CD4-positive, alpha-beta T cell treated with Interferon alpha-2 for 1 hour (primary cell): Measurements from ENCODE around the gene SMAD6.

Source experiments
- DNase-seq, 2 donors: peaks; one replicate each; pipeline ENCODE4 v3.0.0-alpha.2; 2020 to 2022

The SMAD6 gene

GRCh38 chr15:66800584-66801235 is 98.7 kb downstream of the SMAD6 start:
- DNase-seq, result no peak

- DNase-seq, result no peak
Observed at GRCh38 chr15:66801266-66801665, 99.2 kb downstream of the SMAD6 start.

DNA sequence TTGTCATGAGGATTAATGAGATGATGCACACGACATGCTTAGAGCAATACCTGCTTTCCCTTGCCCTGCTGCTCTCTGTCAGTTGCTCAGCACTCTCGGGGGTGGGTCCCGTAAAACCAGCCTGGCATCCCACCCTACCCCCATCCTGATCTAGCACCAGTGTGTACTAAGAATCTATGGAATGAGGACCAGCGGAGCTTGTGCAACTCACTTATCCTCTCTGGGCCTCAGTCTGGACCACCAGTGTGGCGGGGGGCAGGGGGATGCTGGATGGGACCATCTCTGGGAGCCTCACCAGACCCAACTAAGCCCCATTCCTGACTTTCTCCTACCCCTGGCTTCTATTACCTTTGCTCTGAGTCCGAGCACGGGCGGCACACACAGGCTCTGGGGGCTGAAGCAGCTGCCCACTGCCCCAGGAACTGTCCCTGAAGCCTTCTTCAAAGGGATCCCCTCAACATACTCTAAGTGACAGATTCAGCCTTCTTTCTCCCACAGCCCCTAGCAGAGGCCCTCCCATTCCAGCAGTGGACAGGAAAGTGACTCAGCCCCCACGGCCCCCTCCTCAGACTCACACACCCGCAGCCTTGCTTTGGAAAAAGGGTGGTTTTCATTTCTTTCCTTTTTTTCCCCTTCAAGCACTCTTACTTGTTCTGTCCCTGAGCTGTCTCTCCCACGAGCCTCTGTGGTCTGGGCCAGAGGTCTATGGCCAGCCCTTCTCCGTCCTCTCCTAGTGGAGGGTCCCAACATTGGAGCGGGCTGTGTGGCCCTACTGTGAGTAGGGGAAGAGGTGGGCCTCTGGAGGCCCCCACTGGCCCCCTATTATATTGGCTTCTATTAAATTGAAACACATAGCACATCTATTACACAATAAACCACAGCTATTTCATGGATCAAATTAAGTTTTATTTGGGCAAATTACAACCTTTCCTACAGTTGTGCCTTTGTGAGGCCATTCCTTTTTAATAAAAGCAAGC is 100.3 kb downstream of the SMAD6 start:
- DNase-seq, result no peak

DNA sequence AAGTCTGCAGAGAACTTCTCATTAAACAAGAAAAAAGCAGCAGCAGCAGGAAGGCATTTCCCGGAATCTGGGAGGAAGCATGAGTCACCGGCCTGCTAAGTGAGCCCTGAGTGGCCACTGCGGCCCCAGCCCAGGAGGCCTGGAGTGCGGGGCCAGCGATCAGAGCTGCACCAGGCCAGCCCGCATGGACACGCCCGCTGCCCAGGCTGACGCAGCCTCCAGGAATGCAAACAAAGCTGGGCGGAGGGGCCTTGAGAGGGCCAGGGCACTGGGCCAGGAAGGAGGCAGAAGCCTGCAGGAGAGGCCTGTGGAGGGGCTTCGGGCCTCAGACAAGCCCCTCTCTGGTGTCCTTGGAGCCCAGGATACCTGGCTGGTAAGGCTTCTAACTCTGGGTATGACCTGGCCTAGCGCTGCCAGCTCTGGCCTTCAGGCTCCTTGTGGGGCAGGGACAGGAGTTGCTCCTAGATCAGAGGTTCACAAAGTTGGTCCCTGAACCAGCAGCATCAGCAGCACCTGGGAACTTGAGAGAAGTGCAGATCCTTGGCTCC is 101.2 kb downstream of the SMAD6 start:
- DNase-seq, result peak in 1 of 2 donors; percentile 59

DNA sequence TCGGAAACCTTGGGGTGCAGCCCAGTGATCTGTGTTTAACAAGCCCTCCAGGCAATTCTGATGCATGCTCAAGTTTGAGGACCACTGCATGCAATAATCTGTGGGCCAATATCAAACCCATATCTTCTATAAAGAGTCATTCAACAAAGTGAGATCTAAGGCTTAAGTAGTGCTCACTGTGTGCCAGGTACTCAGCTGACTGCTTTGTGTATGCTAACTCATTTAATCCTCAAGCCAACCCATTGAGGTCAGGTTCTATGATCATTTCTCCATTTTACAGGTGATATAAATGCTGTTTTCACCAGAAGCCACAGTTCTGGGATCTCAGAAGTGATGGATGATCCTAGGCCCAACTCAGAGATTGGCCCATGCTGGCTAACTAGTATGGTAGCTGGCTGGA is 101.7 kb downstream of the SMAD6 start:
- no peak for DNase-seq

- no peak for DNase-seq
Observed at GRCh38 chr15:66805202-66805885, 103.3 kb downstream of the SMAD6 start.

GRCh38 chr15:66808181-66808824 is 106.3 kb downstream of the SMAD6 start:
- DNase-seq, result no peak

DNA sequence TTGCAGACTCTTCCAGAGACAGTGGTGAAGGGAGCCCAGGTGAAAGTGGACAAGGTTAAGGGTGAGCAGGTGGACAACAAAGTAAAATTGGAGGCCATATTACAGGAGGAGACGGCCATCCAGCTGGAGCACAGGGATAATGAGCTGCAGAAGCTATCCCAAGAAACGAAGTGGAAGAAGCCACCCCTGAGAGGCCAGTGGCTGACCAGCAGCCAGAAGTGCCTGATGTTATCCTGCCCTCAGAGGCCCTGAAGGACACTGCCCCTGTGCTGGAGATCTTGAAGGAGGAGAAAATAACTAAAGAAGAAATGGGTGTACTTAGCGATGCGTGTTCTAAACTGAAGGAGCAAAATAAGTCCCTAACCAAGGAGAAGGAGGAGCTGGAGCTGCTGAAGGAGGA is 107.6 kb downstream of the SMAD6 start:
- DNase-seq, result no peak

DNA sequence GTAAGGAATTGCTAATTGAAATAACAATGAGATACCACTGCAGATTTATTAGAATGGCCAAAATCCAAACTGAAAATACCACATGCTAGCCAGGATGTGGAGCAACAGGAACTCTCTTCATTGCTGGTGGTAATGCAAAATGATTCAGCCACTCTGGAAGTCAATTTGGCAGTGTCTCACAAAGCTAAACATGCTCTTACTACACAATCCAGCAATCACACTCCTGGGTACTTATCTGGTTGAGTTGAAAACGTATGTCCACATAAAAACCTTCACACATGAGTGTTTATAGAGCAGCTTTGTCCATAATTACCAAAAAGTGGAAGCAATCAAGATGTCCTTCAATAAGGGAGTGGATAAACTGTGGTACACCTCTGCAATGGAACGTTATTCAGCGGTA is 113.3 kb downstream of the SMAD6 start:
- no peak for DNase-seq

DNA sequence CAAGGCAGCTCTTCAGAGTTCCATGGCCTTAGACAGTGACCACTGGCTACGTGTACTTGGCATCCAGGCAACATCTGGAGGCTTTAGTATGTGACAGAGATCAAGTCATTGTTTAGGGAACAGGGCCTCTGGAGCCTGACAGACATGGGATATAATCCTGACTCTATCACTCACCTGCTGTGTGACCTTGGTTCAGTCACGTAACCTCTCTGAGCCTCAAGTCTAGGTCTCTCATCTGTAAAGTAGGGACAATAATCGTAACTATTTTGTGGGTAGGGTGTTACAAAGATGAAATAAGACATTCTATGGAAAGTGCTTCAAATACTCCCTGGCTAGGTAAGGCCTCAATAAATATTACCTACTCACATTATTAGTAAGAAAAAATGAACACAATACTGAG is 114.2 kb downstream of the SMAD6 start:
- no peak for DNase-seq

- no peak for DNase-seq
Observed at GRCh38 chr15:66819084-66819483, 117.0 kb downstream of the SMAD6 start.

GRCh38 chr15:66820481-66821176 is 118.6 kb downstream of the SMAD6 start:
- no peak for DNase-seq

- DNase-seq, result no peak
Observed at GRCh38 chr15:66821307-66821706, 119.3 kb downstream of the SMAD6 start.

GRCh38 chr15:66822114-66822513 is 120.1 kb downstream of the SMAD6 start:
- DNase-seq, result no peak

DNA sequence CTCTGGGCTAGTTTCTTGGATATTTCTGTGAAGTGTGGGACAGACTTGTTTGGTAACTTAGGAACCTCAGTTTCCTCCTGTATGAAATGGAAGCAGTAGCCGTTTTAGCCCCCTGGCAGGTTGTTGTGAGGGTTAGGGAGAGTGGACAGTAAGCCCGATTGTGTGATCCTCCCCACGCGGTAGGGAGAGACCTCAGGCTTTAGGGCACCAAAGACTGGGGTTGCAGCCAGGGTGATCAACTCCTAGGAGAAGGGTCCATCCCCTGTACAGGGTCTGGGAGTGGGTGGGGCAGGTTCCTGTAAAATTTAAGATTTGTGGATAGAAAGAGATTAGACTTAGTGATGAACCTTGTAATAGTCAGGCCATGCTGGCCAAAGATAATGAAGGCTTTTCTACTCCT is 120.5 kb downstream of the SMAD6 start:
- DNase-seq, result no peak

DNA sequence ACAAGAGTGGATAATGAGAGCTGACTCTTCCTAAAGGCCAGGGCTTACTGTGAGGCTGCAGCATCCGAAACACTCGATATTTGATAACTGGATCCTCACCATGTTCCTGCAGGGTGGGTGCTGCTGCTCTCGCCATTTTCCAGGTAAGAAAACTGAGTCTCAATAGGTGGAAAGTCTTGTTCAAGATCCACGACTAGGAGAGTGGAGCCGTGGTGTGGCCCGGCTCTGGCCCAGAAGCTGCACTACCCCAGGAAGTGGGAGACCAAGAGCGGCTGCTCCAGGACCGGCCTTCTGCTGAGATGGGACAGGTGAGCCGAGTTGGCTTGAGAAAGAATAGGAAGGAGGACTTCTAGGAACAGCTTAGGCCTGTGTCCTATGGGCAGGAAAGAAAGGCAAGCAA is 121.6 kb downstream of the SMAD6 start:
- no peak for DNase-seq

DNA sequence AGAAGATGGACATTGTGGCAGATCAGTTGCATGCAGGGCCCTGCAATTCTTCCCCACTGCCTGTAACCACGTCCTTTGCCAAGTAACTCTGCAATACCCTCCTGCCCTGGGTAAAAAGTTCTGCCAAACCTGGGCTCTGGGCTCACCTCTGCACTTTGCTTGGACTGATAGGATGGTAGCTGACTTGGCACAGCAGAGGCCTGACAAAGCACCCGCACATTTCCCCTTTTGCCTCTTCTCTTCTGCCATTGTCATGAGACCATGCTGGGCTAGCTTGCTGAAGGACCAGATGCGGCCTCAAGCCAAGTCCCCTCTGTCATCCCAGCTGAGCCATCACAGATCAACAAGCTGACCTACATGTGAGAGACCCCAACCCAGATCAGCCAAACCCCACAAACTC is 122.4 kb downstream of the SMAD6 start:
- no peak for DNase-seq

DNA sequence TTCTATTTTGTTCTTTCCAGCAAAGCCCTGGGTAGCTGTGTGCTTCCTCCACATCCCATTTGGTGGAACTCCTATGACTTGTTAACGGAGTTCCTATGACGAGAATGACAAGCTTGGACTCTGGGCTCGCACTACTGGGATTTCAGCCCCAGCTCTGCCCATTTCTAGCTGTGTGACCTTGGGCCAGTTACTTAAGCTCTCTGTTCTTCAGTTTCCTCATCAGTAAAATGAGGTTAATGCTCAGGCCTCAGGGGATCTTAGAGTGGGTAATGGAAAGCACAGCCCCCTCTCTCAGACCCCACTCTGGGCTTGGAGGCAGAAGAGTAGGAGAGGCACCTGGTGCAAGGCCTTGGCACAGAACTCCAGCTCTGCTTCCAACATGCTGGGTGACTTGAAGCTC is 123.1 kb downstream of the SMAD6 start:
- DNase-seq, result no peak

- no peak for DNase-seq
Observed at GRCh38 chr15:66825731-66826130, 123.7 kb downstream of the SMAD6 start.

GRCh38 chr15:66826507-66826906 is 124.5 kb downstream of the SMAD6 start:
- DNase-seq, result no peak

DNA sequence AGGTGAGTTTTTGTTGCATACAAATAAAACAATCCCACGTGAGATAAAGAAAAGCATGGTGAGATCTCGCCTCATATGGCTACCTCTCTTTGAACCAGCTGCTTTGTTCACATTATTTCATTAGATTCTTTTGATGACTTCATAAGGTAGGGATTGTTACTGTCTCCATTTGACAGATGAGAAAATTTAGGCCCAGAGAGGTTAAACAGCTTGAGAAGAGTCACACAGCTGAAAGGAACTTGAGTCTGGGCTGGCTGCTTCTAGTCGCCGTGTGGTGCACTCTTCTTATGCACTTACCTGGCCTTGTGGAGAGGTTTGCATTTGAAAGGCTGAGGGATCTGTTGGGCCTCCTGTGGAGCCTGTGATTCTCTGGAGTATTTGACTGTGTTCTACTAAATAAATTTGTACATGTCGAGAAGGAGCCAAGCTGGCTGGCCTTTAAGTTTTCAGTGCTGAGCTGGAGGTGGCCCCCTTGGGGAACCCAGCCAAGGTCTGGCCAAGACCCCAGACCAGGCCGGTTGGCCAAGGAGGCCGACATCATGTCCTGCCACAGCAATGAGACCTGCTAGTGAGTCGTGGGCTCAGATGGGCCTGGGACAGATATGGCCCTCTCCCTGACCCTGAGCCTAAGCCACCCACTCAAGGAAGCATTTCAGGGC is 125.1 kb downstream of the SMAD6 start:
- no peak for DNase-seq

- no peak for DNase-seq
Observed at GRCh38 chr15:66827698-66828055, 125.6 kb downstream of the SMAD6 start.
